Measurements from ENCODE around the gene KRAS.

The KRAS gene

DNA sequence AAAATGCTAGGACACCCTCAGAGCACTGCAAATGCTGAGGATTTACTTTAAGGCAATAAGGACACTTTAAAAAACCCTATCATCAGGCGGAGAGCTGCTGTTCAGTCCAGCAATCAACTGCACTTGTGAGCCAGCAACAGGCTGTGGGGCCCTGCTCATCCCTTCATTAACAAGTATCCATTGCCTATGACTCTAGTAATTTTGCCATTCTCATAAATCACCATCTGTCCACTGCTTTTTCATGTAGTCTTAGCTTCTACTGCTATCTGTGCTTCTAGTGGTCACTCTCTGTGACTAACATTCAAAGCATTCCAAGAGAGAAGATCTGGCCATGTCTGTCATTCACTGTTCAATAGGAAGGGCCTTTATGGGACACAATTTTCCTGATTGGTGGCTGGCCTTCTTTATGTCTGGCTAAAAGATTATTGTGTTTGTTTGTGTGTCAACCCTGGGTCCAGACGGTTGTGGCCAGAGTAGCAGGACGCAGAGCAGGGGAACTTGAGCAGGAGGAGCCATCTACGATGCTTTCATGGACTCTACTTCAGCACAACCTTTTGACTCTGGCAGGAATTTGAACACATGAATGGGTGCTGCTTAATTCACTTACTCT lies 3.6 kb upstream of the KRAS start:
- Histone ChIP-seq H3K4me1 (ENCODE audit: control insufficient read depth, insufficient read depth, low read length) (peaks cover 26% of the 10 kb centered on the region), H3K27ac (ENCODE audit: low read depth, low read length) (no peak overlapping the region), H3K4me3 (ENCODE audit: low read depth, low read length) (no peak overlapping the region), H3K9ac (ENCODE audit: low read length) (no peak overlapping the region), H3K27me3 (ENCODE audit: control insufficient read depth, insufficient read depth, low read length) (peaks cover 9% of the 10 kb centered on the region), H3K36me3 (ENCODE audit: control insufficient read depth, insufficient read depth, low read length) (no peaks in the 10 kb centered on the region), H3K9me3 (ENCODE audit: control insufficient read depth, insufficient read depth, low read depth, low read length) (no peaks in the 10 kb centered on the region)

DNA sequence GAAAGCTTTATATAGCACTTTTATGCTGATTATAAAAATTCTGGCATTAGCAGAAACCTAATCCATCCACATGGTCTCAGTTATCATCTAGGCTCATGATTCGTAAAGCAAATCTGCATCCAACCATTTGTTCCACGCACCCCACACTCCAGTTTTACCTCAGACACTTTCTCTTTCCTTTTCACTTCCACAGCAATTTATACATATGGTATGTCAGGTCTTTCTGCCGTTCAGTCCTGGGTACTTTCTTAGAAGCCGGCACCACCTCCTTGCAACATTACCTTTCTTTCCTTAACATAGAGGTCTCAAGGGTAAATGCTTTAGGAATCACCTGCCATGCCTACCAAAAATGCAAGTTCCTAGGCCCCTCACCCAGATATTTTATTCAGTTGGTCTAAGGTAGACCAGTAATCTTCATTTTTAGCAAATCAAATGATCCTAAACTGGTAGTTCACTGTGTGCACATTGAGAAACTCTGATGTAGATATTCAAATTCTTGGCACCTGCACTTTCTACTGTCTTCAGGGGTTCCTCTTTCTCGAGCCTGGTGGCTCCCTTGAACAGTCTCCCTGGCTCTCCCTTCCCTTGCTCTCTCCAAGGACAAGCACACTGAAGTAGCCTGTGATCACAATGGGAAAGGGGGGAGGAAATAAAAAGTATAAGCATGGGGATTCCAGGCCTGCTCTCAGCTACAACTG lies 2.8 kb upstream of the KRAS start:
- peaks cover 9% of the 10 kb centered on the region for H3K27me3 ChIP-seq (ENCODE audit: control insufficient read depth, insufficient read depth, low read length)
- H3K36me3 ChIP-seq (ENCODE audit: control insufficient read depth, insufficient read depth, low read length) = no peaks in the 10 kb centered on the region
- peaks cover 26% of the 10 kb centered on the region for H3K4me1 ChIP-seq (ENCODE audit: control insufficient read depth, insufficient read depth, low read length)
- no peak overlapping the region for H3K27ac ChIP-seq (ENCODE audit: low read depth, low read length)
- H3K9ac ChIP-seq (ENCODE audit: low read length) = no peak overlapping the region
- no peak overlapping the region for H3K4me3 ChIP-seq (ENCODE audit: low read depth, low read length)
- no peaks in the 10 kb centered on the region for H3K9me3 ChIP-seq (ENCODE audit: control insufficient read depth, insufficient read depth, low read depth, low read length)

DNA sequence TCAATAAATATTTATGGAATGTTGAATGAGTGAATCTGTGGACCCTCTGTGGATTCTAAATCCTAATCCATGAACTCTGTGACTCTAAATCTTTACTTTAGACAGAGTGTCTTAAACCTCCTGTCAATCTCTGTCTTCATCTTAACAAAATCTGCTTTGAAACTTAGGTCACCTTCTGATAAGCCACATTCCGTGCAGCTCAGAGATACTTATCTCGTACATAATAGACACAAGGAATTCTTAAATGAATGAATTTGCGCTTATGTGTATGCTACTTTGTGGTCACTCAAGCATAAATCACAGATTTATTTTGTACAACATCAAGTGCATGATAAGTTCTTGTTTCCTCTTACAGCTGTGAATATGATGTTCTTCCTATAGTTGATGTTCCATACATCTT lies 2.2 kb upstream of the KRAS start:
- no peak overlapping the region for H3K27ac ChIP-seq (ENCODE audit: low read depth, low read length)

DNA sequence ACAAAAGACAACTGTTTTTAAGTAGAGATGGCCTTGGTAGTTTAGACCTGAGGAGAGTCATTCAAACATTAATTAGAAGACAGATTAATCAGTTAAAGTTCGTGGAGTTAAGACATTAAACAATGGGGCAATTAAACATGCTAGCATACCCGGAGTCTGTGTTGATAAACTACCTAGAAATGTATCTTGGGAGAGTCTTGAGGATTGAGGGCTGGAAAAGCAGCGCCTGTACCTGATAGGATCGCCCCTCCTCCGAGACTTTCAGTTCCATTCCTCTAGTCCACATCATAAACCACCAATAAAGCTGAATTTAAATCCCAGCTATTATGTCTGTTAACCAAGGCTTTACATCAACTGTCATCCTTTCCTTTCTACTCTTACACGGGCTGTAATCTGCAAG lies 1.0 kb upstream of the KRAS start:
- Histone ChIP-seq H3K27me3 (ENCODE audit: control insufficient read depth, insufficient read depth, low read length) (peaks cover 9% of the 10 kb centered on the region), H3K36me3 (ENCODE audit: control insufficient read depth, insufficient read depth, low read length) (no peaks in the 10 kb centered on the region; the same call in 1 of the 2 replicates), H3K9ac (ENCODE audit: low read length) (peak overlapping the region; percentile 80), H3K9me3 (ENCODE audit: control insufficient read depth, insufficient read depth, low read depth, low read length) (no peaks in the 10 kb centered on the region), H3K4me3 (ENCODE audit: low read depth, low read length) (peak overlapping the region; percentile 85), H3K4me1 (ENCODE audit: control insufficient read depth, insufficient read depth, low read length) (peaks cover 12% of the 10 kb centered on the region), H3K27ac (ENCODE audit: low read depth, low read length) (no peak overlapping the region)

More for the DNA sequence above, 2.2 kb upstream of the KRAS start:
- Histone ChIP-seq H3K27me3 (ENCODE audit: control insufficient read depth, insufficient read depth, low read length) (peaks cover 9% of the 10 kb centered on the region), H3K36me3 (ENCODE audit: control insufficient read depth, insufficient read depth, low read length) (no peaks in the 10 kb centered on the region), H3K4me1 (ENCODE audit: control insufficient read depth, insufficient read depth, low read length) (peaks cover 23% of the 10 kb centered on the region), H3K9me3 (ENCODE audit: control insufficient read depth, insufficient read depth, low read depth, low read length) (no peaks in the 10 kb centered on the region), H3K4me3 (ENCODE audit: low read depth, low read length) (no peak overlapping the region), H3K9ac (ENCODE audit: low read length) (no peak overlapping the region)

DNA sequence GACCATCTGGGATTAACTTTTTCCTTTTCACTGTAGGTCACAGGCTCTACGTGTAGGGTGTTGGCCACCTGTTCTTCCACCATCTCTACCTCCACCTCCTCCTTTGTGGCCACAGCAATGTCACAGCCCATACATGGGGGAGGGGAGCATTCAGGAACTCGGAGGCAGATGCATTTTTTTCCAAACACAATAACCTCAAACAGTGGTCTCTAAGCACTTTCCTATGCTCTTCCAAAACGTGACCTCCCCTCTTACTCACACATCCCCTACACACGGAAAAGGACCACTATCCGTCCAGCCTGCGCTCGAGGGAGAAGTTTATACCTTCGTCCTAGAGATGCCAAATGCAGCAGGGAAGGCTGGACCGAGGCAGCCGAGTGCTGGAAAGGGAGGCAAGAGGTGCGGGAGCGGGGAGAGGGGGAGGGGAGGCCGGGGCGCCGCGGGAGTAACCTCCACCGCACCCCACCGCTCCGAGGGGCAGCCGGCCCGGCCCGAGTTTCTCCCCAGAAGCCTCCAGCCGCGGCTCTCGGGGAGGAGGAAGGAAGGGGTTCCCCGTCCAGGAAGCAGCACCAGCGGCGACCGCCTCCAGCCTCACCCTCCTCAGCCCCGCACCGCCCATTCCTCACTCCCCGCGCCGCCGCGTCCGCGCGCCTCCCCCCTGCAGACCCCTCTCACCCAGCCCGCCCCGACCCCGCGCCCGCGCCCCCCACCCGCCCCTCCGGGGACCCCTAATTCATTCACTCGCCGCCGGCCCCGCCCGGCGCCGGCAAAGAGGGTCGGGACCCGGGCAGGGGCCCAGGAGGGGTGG lies 594 bp downstream of the KRAS start:
- Histone ChIP-seq H3K27ac (ENCODE audit: low read depth, low read length) (peak overlapping the region; percentile 62; the same call in 1 of the 2 replicates), H3K9ac (ENCODE audit: low read length) (peak overlapping the region; percentile 83), H3K4me3 (ENCODE audit: low read depth, low read length) (peak overlapping the region; percentile 85), H3K36me3 (ENCODE audit: control insufficient read depth, insufficient read depth, low read length) (peaks cover 4% of the 10 kb centered on the region), H3K4me1 (ENCODE audit: control insufficient read depth, insufficient read depth, low read length) (peaks cover 10% of the 10 kb centered on the region), H3K9me3 (ENCODE audit: control insufficient read depth, insufficient read depth, low read depth, low read length) (no peaks in the 10 kb centered on the region), H3K27me3 (ENCODE audit: control insufficient read depth, insufficient read depth, low read length) (peaks cover 9% of the 10 kb centered on the region)

DNA sequence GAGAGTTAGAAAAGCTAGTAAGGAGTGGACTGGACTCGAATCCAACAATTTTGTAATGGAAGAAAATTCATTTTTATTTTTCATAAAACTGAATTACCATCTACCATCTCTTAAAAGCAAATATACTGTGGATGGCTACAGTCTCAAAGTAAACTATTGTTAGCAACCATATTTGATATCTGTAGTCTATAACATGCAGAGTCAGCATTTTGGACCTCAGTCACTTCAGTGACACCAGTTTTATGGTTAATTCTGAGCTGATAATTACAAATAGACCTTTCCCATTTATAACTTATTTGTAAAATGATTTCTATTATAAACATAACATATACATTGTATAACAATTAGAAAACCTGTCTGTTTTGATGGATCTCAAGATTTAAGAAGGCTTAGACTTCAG lies 2.0 kb downstream of the KRAS start:
- no peak overlapping the region for H3K4me3 ChIP-seq (ENCODE audit: low read depth, low read length)
- H3K9ac ChIP-seq (ENCODE audit: low read length) = no peak overlapping the region
- peaks cover 13% of the 10 kb centered on the region for H3K36me3 ChIP-seq (ENCODE audit: control insufficient read depth, insufficient read depth, low read length)
- H3K27me3 ChIP-seq (ENCODE audit: control insufficient read depth, insufficient read depth, low read length) = peaks cover 9% of the 10 kb centered on the region
- H3K27ac ChIP-seq (ENCODE audit: low read depth, low read length) = no peak overlapping the region
- no peaks in the 10 kb centered on the region for H3K9me3 ChIP-seq (ENCODE audit: control insufficient read depth, insufficient read depth, low read depth, low read length)
- peaks cover 10% of the 10 kb centered on the region for H3K4me1 ChIP-seq (ENCODE audit: control insufficient read depth, insufficient read depth, low read length)

DNA sequence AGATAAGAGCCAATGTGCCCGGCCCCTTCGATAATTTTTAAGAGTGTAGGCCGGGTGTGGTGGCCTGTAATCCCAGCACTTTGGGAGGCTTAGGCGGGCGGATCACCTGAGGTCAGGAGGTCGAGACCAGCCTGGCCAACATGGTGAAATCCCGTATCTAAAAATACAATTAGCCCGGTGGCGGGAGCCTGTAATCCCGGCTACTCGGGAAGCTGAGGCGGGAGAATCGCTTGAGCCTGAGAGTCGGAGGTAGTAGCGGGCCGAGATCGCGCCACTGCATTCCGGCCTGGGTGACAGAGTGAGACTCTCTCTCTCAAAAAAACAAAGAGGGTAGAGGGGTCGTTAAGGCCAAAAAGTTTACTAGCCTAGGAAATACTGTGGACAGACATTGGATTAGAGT lies 2.6 kb downstream of the KRAS start:
- Histone ChIP-seq H3K27ac (ENCODE audit: low read depth, low read length) (no peak overlapping the region), H3K4me1 (ENCODE audit: control insufficient read depth, insufficient read depth, low read length) (peaks cover 10% of the 10 kb centered on the region), H3K9ac (ENCODE audit: low read length) (no peak overlapping the region), H3K9me3 (ENCODE audit: control insufficient read depth, insufficient read depth, low read depth, low read length) (no peaks in the 10 kb centered on the region), H3K36me3 (ENCODE audit: control insufficient read depth, insufficient read depth, low read length) (peaks cover 19% of the 10 kb centered on the region), H3K27me3 (ENCODE audit: control insufficient read depth, insufficient read depth, low read length) (peaks cover 9% of the 10 kb centered on the region), H3K4me3 (ENCODE audit: low read depth, low read length) (no peak overlapping the region)

DNA sequence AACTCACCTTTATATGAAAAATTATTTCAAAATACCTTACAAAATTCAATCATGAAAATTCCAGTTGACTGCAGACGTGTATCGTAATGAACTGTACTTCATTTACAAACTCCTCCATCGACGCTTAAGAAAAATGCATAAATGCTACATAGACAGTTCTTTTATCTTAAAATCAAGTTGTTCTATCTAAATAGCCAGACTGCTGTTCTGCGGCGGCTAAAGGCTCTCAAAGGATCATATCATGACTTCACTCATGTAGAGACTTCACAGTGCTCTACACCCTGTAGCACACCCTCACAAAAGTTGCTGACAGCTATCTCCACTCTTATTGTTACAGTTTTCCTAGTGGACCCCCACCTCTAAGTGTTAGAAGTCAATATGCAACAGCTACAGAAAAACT lies 5.2 kb downstream of the KRAS start:
- H3K9ac ChIP-seq (ENCODE audit: low read length) = no peak overlapping the region
- no peak overlapping the region for H3K27ac ChIP-seq (ENCODE audit: low read depth, low read length)
- no peak overlapping the region for H3K4me3 ChIP-seq (ENCODE audit: low read depth, low read length)
- peaks cover 21% of the 10 kb centered on the region for H3K36me3 ChIP-seq (ENCODE audit: control insufficient read depth, insufficient read depth, low read length)
- no peaks in the 10 kb centered on the region for H3K9me3 ChIP-seq (ENCODE audit: control insufficient read depth, insufficient read depth, low read depth, low read length)
- H3K4me1 ChIP-seq (ENCODE audit: control insufficient read depth, insufficient read depth, low read length) = 0 out of 2 replicates have a peak, but pooled peaks cover 4% of the 10 kb centered on the region
- no peaks in the 10 kb centered on the region for H3K27me3 ChIP-seq (ENCODE audit: control insufficient read depth, insufficient read depth, low read length)

DNA sequence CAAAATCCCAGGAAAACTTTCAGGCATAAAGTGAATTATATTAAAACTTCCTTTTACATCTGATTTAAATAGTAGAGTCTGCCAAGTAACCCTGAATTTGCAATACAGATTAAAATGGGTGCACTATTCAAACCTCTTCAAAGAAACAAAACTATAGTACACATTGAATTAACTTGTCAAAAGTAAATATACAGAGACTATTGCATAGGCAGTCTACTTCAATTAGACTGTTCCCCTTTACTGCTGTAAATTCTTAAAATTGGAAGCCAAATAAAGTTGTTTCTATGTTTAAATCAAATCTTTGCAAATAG lies 7.1 kb downstream of the KRAS start:
- Histone ChIP-seq H3K27ac (ENCODE audit: low read depth, low read length) (no peak overlapping the region), H3K9ac (ENCODE audit: low read length) (no peak overlapping the region), H3K9me3 (ENCODE audit: control insufficient read depth, insufficient read depth, low read depth, low read length) (no peaks in the 10 kb centered on the region), H3K4me3 (ENCODE audit: low read depth, low read length) (no peak overlapping the region), H3K4me1 (ENCODE audit: control insufficient read depth, insufficient read depth, low read length) (no peaks in the 10 kb centered on the region), H3K27me3 (ENCODE audit: control insufficient read depth, insufficient read depth, low read length) (no peaks in the 10 kb centered on the region), H3K36me3 (ENCODE audit: control insufficient read depth, insufficient read depth, low read length) (peaks cover 28% of the 10 kb centered on the region)

DNA sequence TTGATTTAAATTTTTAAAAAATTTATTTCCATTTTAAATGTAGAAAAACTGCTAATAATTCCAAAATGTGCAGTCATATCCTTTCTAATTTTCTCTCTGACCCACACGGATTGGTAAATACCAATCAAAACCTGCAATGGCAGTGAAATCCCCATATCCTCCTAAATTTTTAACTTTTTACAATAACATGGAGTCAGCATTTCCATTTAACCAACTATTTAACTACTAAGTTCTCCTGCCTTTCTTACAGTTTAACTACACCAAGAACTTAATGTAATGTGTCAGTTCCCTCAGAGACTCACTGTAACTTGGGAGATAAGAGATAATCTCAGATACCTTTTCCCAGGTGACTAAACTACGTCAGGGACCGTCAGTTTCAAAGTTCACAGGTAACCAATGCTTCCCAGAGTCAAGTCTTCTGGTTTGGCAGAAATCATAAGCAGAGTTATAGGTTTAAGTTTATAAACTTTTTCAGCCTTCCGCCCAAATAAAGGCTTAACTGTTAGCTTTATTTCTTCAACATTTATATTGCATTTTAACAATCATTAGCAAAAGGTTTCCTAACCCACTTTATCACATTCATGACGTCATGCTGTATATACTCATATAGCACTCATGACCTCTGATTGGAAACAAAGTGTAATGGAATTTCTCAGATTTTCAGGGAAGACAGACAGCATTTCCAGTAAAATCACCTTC lies 7.6 kb downstream of the KRAS start:
- H3K4me3 ChIP-seq (ENCODE audit: low read depth, low read length) = no peak overlapping the region
- H3K36me3 ChIP-seq (ENCODE audit: control insufficient read depth, insufficient read depth, low read length) = peaks cover 32% of the 10 kb centered on the region
- no peak overlapping the region for H3K27ac ChIP-seq (ENCODE audit: low read depth, low read length)
- no peaks in the 10 kb centered on the region for H3K27me3 ChIP-seq (ENCODE audit: control insufficient read depth, insufficient read depth, low read length)
- no peaks in the 10 kb centered on the region for H3K4me1 ChIP-seq (ENCODE audit: control insufficient read depth, insufficient read depth, low read length)
- H3K9ac ChIP-seq (ENCODE audit: low read length) = no peak overlapping the region
- no peaks in the 10 kb centered on the region for H3K9me3 ChIP-seq (ENCODE audit: control insufficient read depth, insufficient read depth, low read depth, low read length)
